Measurements from ENCODE around the gene FBLN1.

DNA sequence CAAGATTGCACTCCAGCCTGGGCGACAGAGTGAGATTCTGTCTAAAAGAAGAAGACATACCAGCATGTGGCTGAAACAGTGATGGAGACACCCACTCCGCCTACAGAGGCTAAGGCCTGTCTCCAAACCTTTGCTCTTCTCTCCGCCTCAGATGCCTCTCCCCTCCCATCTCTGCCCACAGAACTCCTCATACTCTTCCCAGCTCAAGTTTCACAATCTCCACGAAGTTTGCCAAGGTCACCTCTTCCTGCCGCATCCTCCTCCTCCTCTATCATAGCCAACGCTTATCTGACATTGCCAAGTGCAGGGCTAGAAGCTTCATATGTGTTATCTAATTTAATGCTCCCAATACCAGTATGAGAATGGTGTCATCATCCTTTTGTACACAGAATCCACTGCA is 25.9 kb upstream of the FBLN1 start:
- no peak for TF ChIP-seq POLR2A (IDR thresholded peaks at IDR 0.05)
- TF ChIP-seq CTCF (IDR thresholded peaks at IDR 0.05) = no peak
